NCI-H187 (cell line): Measurements from ENCODE around the gene RRP36.

Experiments used
- DNase-seq, 2 experiments: peaks; one replicate each; lab custom pipeline; 2025; lab: John Stamatoyannopoulos, UW

The RRP36 gene

GRCh38 chr6:43007126-43007525, 14.3 kb upstream of the RRP36 start:
- no peak for DNase-seq

- no peak for DNase-seq
Observed at GRCh38 chr6:43009124-43009523, 12.3 kb upstream of the RRP36 start.

GRCh38 chr6:43011207-43011606, 10.2 kb upstream of the RRP36 start:
- no peak for DNase-seq

GRCh38 chr6:43012364-43012763, 9.1 kb upstream of the RRP36 start:
- DNase-seq, result no peak

GRCh38 chr6:43013097-43013842, 8.2 kb upstream of the RRP36 start:
- no peak for DNase-seq

- DNase-seq, result peak; percentile 96 to 98
Observed at GRCh38 chr6:43013843-43014433, 7.5 kb upstream of the RRP36 start, which contains the start of the genes KLHDC3 and MEA1. Gene KLHDC3 (plus strand): TSS chr6:43014249. CDS start chr6:43017193, 2,944 bp downstream. Gene MEA1 (minus strand): TSS chr6:43013946. CDS start chr6:43013813, 133 bp downstream.

GRCh38 chr6:43014434-43014909, 7.0 kb upstream of the RRP36 start:
- no peak for DNase-seq

- no peak for DNase-seq
Observed at GRCh38 chr6:43016176-43016942, 5.1 kb upstream of the RRP36 start.

GRCh38 chr6:43016943-43017334, 4.5 kb upstream of the RRP36 start:
- DNase-seq, result no peak

GRCh38 chr6:43019152-43019551, 2.3 kb upstream of the RRP36 start:
- no peak for DNase-seq

GRCh38 chr6:43020052-43020705, 1.2 kb upstream of the RRP36 start:
- DNase-seq, result no peak

- no peak for DNase-seq
Observed at GRCh38 chr6:43020847-43021246, 576 bp upstream of the RRP36 start.

GRCh38 chr6:43024436-43024835, 3.0 kb downstream of the RRP36 start:
- DNase-seq, result no peak

GRCh38 chr6:43026365-43026764, 4.9 kb downstream of the RRP36 start:
- no peak for DNase-seq

- no peak for DNase-seq
Observed at GRCh38 chr6:43029120-43029519, 7.7 kb downstream of the RRP36 start.

GRCh38 chr6:43032326-43032725, 10.9 kb downstream of the RRP36 start:
- DNase-seq, result no peak

GRCh38 chr6:43033496-43034189, 12.2 kb downstream of the RRP36 start:
- DNase-seq, result no peak

- DNase-seq, result no peak
Observed at GRCh38 chr6:43034190-43034525, 12.7 kb downstream of the RRP36 start.

GRCh38 chr6:43035495-43036194, 14.2 kb downstream of the RRP36 start:
- DNase-seq, result no peak

GRCh38 chr6:43036712-43037111, 15.3 kb downstream of the RRP36 start:
- DNase-seq, result no peak

GRCh38 chr6:43037197-43037596, 15.8 kb downstream of the RRP36 start:
- no peak for DNase-seq
